HepG2 (cell line): Measurements from ENCODE around the gene CLEC2D. TPM values are rescaled to one million over a fixed set of nuclear protein-coding genes. Genes with fewer than 3 reads are reported as not detected.

Experiments used
- ESRRA ChIP-seq: sonication (generic); formaldehyde crosslinking; IDR thresholded peaks from 2 replicates; pipeline ENCODE4 v1.5.1; 2020; ENCODE audit warnings: mild to moderate bottlenecking, low read depth, missing genetic modification reagents
- GPN1 ChIP-seq: sonication (generic); formaldehyde crosslinking; IDR thresholded peaks from 2 replicates; pipeline ENCODE4 v1.5.1; 2020; ENCODE audit warnings: missing genetic modification reagents, borderline replicate concordance
- MTA3 ChIP-seq: sonication (generic); formaldehyde crosslinking; IDR thresholded peaks from 2 replicates; pipeline ENCODE4 v1.4.0; 2020; ENCODE audit warnings: missing genetic modification reagents
- NR3C1 ChIP-seq: sonication (generic); formaldehyde crosslinking; IDR thresholded peaks from 2 replicates; pipeline ENCODE4 v1.4.0; 2020; ENCODE audit warnings: missing genetic modification reagents
- PCBP2 ChIP-seq: fragments of 200-400 bp; formaldehyde crosslinking; optimal IDR thresholded peaks from 2 replicates; pipeline ENCODE3; 2018; ENCODE audit warnings: low read length, low read depth; ENCODE audit not compliant: poor library complexity, severe bottlenecking
- SOX13 ChIP-seq, 3 experiments: fragments of 450-650 bp in 1 of 3; sonication (generic) in 1 of 3; formaldehyde crosslinking in 1 of 3; IDR thresholded peaks in 2 of 3; conservative IDR thresholded peaks in 1 of 3; 2 replicates each; pipeline versions ENCODE4 v1.5.0 to v1.6.1; 2016 to 2020; ENCODE audit warnings: antibody characterized with exemption in 1 of 3, mild to moderate bottlenecking in 1 of 3, missing compliant biosample characterization in 1 of 3, missing genetic modification reagents in 1 of 3, moderate library complexity in 1 of 3
- ZFYVE20 ChIP-seq: sonication (generic); formaldehyde crosslinking; IDR thresholded peaks from 2 replicates; pipeline ENCODE4 v1.8.0; 2023; ENCODE audit warnings: low read depth, mild to moderate bottlenecking, moderate library complexity, missing genetic modification reagents, borderline replicate concordance
- ZNF446 ChIP-seq: sonication (generic); formaldehyde crosslinking; IDR thresholded peaks from 2 replicates; pipeline ENCODE4 v1.5.0; 2020; ENCODE audit warnings: mild to moderate bottlenecking, missing genetic modification reagents
- ZNF674 ChIP-seq: sonication (generic); formaldehyde crosslinking; IDR thresholded peaks from 2 replicates; pipeline ENCODE4 v1.5.0; 2020; ENCODE audit warnings: low read depth, mild to moderate bottlenecking, missing genetic modification reagents
- ZNF737 ChIP-seq: sonication (generic); formaldehyde crosslinking; IDR thresholded peaks from 2 replicates; pipeline ENCODE4 v1.5.0; 2020; ENCODE audit warnings: missing genetic modification reagents, mild to moderate bottlenecking, borderline replicate concordance
- polyA plus RNA-seq, 8 experiments: library from polyadenylated mRNA; depleted of rRNA in 3 of 8; stranded (reverse) in 7 of 8; unstranded in 1 of 8; fragments of >200 nt; fragmentation: Illumina TruSeq in 4 of 8; extraction: Trizol in 4 of 8; gene quantifications; 2 replicates each; pipeline versions ENCODE4 v1.2.1 to v1.2.3, GENCODE V29; 2011 to 2016; ENCODE audit warnings: low read depth in 4 of 8, missing spikeins in 1 of 8, mixed read lengths in 1 of 8; ENCODE audit not compliant: insufficient read depth in 1 of 8
- total RNA-seq, 5 experiments: library from RNA; depleted of rRNA; stranded (reverse); fragments of >200 nt; fragmentation: Illumina TruSeq; extraction: Trizol; gene quantifications; 2 replicates each; pipeline ENCODE4 v1.2.3, GENCODE V29; 2016; ENCODE audit warnings: low read depth in 1 of 5
- TF ChIP-seq, protein P1 (sequence below): sonication (generic); formaldehyde crosslinking; IDR thresholded peaks from 2 replicates; pipeline ENCODE4 v1.4.0; 2020; ENCODE audit warnings: missing genetic modification reagents
- TF ChIP-seq, protein P2 (sequence below): sonication (generic); formaldehyde crosslinking; IDR thresholded peaks from 2 replicates; pipeline ENCODE4 v1.4.0; 2020; ENCODE audit warnings: mild to moderate bottlenecking, missing genetic modification reagents
- TF ChIP-seq, protein P3 (sequence below): sonication (generic); formaldehyde crosslinking; IDR thresholded peaks from 2 replicates; pipeline ENCODE4 v1.4.0; 2020; ENCODE audit warnings: mild to moderate bottlenecking, low read depth, missing genetic modification reagents
- TF ChIP-seq, protein P4 (sequence below): sonication (generic); formaldehyde crosslinking; IDR thresholded peaks from 2 replicates; pipeline ENCODE4 v1.5.1; 2020; ENCODE audit warnings: mild to moderate bottlenecking, missing genetic modification reagents

Gene CLEC2D
- total and polyA plus RNA-seq, 2 of the 13 experiments (the other 11 are each of a cell fraction or from before 2014, with no cell fraction given), result 2.5 to 8.6 TPM

DNA sequence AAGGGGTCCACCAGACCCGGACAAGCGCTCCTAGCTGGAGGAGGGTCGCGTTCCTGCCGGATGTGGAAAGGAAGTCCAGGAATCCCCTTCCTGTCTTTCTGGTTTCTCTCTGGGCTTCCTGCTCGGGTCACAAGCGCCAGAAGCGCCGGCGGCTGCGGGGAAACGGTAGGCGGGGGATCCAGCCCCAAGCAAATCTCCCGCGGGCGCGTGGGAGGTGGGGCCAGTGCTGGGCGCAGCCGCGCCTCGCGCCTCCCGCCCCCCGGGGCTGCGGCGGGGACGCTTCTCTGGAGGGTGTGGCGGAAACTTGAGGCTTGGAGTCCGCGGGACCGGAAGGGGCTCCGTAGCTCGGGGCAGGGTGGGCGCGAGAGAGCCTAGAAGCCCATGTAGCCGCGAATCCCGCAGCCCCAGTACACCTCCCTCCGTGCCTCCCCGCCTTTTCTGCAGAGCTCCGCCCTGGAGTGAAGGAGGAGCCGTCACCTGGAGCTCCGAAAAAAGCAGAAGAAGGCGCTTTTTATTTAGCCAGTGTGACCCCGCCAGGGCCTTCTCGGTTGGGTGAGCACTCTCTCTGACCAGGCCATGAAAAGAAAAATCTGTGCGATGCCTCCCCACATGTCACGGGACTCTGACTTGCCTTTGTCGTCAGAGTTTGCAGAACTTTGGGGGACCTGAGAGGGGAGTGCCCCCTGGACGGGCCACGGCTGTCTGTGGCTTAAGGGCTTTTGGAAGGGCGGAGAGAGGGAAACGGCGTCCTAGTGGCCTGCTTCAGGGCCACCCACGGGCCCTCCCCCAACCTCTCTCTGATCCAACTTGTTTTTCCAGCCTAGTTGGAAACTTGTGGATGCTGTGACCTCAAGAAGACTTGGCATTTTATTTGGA lies 21.4 kb upstream of the CLEC2D start (continued):
- TF ChIP-seq, protein P1, sequence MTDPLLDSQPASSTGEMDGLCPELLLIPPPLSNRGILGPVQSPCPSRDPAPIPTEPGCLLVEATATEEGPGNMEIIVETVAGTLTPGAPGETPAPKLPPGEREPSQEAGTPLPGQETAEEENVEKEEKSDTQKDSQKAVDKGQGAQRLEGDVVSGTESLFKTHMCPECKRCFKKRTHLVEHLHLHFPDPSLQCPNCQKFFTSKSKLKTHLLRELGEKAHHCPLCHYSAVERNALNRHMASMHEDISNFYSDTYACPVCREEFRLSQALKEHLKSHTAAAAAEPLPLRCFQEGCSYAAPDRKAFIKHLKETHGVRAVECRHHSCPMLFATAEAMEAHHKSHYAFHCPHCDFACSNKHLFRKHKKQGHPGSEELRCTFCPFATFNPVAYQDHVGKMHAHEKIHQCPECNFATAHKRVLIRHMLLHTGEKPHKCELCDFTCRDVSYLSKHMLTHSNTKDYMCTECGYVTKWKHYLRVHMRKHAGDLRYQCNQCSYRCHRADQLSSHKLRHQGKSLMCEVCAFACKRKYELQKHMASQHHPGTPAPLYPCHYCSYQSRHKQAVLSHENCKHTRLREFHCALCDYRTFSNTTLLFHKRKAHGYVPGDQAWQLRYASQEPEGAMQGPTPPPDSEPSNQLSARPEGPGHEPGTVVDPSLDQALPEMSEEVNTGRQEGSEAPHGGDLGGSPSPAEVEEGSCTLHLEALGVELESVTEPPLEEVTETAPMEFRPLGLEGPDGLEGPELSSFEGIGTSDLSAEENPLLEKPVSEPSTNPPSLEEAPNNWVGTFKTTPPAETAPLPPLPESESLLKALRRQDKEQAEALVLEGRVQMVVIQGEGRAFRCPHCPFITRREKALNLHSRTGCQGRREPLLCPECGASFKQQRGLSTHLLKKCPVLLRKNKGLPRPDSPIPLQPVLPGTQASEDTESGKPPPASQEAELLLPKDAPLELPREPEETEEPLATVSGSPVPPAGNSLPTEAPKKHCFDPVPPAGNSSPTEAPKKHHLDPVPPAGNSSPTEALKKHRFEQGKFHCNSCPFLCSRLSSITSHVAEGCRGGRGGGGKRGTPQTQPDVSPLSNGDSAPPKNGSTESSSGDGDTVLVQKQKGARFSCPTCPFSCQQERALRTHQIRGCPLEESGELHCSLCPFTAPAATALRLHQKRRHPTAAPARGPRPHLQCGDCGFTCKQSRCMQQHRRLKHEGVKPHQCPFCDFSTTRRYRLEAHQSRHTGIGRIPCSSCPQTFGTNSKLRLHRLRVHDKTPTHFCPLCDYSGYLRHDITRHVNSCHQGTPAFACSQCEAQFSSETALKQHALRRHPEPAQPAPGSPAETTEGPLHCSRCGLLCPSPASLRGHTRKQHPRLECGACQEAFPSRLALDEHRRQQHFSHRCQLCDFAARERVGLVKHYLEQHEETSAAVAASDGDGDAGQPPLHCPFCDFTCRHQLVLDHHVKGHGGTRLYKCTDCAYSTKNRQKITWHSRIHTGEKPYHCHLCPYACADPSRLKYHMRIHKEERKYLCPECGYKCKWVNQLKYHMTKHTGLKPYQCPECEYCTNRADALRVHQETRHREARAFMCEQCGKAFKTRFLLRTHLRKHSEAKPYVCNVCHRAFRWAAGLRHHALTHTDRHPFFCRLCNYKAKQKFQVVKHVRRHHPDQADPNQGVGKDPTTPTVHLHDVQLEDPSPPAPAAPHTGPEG (CRISPR knock-in tag), result no peak
- no peak for TF ChIP-seq ZNF446 (CRISPR knock-in tag)
- TF ChIP-seq, protein P2, sequence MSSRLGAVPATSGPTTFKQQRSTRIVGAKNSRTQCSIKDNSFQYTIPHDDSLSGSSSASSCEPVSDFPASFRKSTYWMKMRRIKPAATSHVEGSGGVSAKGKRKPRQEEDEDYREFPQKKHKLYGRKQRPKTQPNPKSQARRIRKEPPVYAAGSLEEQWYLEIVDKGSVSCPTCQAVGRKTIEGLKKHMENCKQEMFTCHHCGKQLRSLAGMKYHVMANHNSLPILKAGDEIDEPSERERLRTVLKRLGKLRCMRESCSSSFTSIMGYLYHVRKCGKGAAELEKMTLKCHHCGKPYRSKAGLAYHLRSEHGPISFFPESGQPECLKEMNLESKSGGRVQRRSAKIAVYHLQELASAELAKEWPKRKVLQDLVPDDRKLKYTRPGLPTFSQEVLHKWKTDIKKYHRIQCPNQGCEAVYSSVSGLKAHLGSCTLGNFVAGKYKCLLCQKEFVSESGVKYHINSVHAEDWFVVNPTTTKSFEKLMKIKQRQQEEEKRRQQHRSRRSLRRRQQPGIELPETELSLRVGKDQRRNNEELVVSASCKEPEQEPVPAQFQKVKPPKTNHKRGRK, result no peak
- TF ChIP-seq, protein P3, sequence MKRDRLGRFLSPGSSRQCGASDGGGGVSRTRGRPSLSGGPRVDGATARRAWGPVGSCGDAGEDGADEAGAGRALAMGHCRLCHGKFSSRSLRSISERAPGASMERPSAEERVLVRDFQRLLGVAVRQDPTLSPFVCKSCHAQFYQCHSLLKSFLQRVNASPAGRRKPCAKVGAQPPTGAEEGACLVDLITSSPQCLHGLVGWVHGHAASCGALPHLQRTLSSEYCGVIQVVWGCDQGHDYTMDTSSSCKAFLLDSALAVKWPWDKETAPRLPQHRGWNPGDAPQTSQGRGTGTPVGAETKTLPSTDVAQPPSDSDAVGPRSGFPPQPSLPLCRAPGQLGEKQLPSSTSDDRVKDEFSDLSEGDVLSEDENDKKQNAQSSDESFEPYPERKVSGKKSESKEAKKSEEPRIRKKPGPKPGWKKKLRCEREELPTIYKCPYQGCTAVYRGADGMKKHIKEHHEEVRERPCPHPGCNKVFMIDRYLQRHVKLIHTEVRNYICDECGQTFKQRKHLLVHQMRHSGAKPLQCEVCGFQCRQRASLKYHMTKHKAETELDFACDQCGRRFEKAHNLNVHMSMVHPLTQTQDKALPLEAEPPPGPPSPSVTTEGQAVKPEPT (CRISPR knock-in tag), result no peak; the same call in 1 of the 2 replicates
- no peak for TF ChIP-seq SOX13 (IDR thresholded peaks at IDR 0.05)
- TF ChIP-seq SOX13 (CRISPR knock-in tag; conservative IDR thresholded peaks at IDR 0.05 in 1 of 2, IDR thresholded peaks at IDR 0.05 in 1 of 2), result peak in 1 of 2 experiments; percentile 24; a peak in 1 of 4 replicates
- TF ChIP-seq, protein P4, sequence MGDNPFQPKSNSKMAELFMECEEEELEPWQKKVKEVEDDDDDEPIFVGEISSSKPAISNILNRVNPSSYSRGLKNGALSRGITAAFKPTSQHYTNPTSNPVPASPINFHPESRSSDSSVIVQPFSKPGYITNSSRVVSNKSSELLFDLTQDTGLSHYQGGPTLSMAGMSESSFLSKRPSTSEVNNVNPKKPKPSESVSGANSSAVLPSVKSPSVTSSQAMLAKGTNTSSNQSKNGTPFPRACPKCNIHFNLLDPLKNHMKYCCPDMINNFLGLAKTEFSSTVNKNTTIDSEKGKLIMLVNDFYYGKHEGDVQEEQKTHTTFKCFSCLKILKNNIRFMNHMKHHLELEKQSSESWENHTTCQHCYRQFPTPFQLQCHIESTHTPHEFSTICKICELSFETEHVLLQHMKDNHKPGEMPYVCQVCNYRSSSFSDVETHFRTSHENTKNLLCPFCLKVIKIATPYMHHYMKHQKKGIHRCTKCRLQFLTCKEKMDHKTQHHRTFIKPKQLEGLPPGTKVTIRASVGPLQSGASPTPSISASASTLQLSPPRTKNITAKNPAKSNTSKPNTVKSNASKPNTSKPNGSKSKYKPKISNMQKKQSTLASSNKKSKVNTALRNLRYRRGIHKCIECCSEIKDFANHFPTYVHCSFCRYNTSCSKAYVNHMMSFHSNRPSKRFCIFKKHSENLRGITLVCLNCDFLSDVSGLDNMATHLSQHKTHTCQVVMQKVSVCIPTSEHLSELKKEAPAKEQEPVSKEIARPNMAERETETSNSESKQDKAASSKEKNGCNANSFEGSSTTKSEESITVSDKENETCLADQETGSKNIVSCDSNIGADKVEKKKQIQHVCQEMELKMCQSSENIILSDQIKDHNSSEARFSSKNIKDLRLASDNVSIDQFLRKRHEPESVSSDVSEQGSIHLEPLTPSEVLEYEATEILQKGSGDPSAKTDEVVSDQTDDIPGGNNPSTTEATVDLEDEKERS (CRISPR knock-in tag), result no peak
- peak; percentile 52; the same call in 1 of the 2 replicates for TF ChIP-seq ESRRA (CRISPR knock-in tag)
- no peak for TF ChIP-seq ZNF737 (CRISPR knock-in tag)
- no peak for TF ChIP-seq NR3C1
- no peak for TF ChIP-seq MTA3 (CRISPR knock-in tag)
- no peak for TF ChIP-seq ZNF674 (CRISPR knock-in tag)
- TF ChIP-seq ZFYVE20 (CRISPR knock-in tag), result no peak
- no peak for TF ChIP-seq GPN1
- no peak for TF ChIP-seq PCBP2
